Measurements from ENCODE around the gene ZNF205. TPM values are rescaled to one million over a fixed set of nuclear protein-coding genes. Genes with fewer than 3 reads are reported as not detected.

The ZNF205 gene
- total RNA-seq, 1 experiment from 2014 or later = 18.3 TPM

DNA sequence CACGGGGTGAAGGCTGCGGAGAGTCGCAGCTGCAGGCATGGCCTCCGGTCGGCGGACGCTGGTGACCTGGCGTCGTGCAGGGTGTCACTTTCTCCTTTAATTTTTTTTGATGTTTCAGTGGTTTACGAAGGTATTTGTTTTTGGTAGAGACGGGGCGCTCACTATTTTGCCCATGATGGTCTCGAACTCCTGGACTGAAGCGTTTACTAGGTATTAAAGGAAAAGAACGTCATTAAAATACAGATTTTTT, 39.6 kb downstream of the ZNF205 start:
- Histone ChIP-seq H3K27me3 (ENCODE audit: control insufficient read depth, insufficient read depth, low read length) (no peaks in the 10 kb centered on the region), H3K27ac (ENCODE audit: low read length) (peak overlapping the region; percentile 85), H3K4me1 (ENCODE audit: control insufficient read depth, insufficient read depth, low read length) (peaks cover 12% of the 10 kb centered on the region; the same call in 1 of the 2 replicates), H3K9me3 (ENCODE audit: control insufficient read depth, insufficient read depth, low read depth, low read length) (no peaks in the 10 kb centered on the region), H3K4me3 (ENCODE audit: low read depth in 2 of 2, low read length in 2 of 2) (peak overlapping the region; percentile 70 to 96), H3K36me3 (ENCODE audit: control insufficient read depth, insufficient read depth, low read length) (peaks cover 2% of the 10 kb centered on the region; the same call in 1 of the 2 replicates)
- intact Hi-C loops (cut with micrococcal nuclease; ENCODE audit: unreplicated experiment) (no loop called here), in situ Hi-C loops (cut with HindIII; ENCODE audit: low pct_unique_long_range_greater_than_20kb, low sequenced_read_pairs) (no loop called here)
- ChIA-PET CTCF (interaction anchor here (1.0 to 1.4 kb wide), 2 partner anchors 14 to 18 kb away, joined by 3 to 8 read pairs; no protein-coding TSS in a partner anchor), POLR2A (no interaction called here)
- BruUV-seq (replicated peaks) = no TSS peak
- no peak for ATAC-seq
- TF ChIP-seq, protein P1, sequence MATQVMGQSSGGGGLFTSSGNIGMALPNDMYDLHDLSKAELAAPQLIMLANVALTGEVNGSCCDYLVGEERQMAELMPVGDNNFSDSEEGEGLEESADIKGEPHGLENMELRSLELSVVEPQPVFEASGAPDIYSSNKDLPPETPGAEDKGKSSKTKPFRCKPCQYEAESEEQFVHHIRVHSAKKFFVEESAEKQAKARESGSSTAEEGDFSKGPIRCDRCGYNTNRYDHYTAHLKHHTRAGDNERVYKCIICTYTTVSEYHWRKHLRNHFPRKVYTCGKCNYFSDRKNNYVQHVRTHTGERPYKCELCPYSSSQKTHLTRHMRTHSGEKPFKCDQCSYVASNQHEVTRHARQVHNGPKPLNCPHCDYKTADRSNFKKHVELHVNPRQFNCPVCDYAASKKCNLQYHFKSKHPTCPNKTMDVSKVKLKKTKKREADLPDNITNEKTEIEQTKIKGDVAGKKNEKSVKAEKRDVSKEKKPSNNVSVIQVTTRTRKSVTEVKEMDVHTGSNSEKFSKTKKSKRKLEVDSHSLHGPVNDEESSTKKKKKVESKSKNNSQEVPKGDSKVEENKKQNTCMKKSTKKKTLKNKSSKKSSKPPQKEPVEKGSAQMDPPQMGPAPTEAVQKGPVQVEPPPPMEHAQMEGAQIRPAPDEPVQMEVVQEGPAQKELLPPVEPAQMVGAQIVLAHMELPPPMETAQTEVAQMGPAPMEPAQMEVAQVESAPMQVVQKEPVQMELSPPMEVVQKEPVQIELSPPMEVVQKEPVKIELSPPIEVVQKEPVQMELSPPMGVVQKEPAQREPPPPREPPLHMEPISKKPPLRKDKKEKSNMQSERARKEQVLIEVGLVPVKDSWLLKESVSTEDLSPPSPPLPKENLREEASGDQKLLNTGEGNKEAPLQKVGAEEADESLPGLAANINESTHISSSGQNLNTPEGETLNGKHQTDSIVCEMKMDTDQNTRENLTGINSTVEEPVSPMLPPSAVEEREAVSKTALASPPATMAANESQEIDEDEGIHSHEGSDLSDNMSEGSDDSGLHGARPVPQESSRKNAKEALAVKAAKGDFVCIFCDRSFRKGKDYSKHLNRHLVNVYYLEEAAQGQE (IDR thresholded peaks at IDR 0.05; ENCODE audit: insufficient read depth in 1 of 2, low read depth in 2 of 2, low read length in 1 of 2) = no peak
- TF ChIP-seq POLR2AphosphoS5 (IDR thresholded peaks at IDR 0.05; ENCODE audit: low read depth, low read length) (no peak), CTCF (IDR thresholded peaks at IDR 0.05) (no peak), SIN3A (IDR thresholded peaks at IDR 0.05; ENCODE audit: borderline replicate concordance, insufficient read depth, low read depth, low read length) (no peak), TCF7L2 (IDR thresholded peaks at IDR 0.05; ENCODE audit: low read depth, low read length) (no peak)
- no peak for DNase-seq (ENCODE audit: low read depth, low spot score)

GRCh38 chr16:3152277-3152990, 40.0 kb downstream of the ZNF205 start:
- no peaks in the 10 kb centered on the region for H3K9me3 ChIP-seq (ENCODE audit: control insufficient read depth, insufficient read depth, low read depth, low read length)
- intact Hi-C loops (cut with micrococcal nuclease; ENCODE audit: unreplicated experiment) = no loop called here
- H3K4me3 ChIP-seq (ENCODE audit: low read depth in 2 of 2, low read length in 2 of 2) = peak overlapping the region; percentile 70 to 96
- peaks cover 12% of the 10 kb centered on the region; the same call in 1 of the 2 replicates for H3K4me1 ChIP-seq (ENCODE audit: control insufficient read depth, insufficient read depth, low read length)
- no TSS peak for BruUV-seq (replicated peaks)
- H3K36me3 ChIP-seq (ENCODE audit: control insufficient read depth, insufficient read depth, low read length) = peaks cover 2% of the 10 kb centered on the region; the same call in 1 of the 2 replicates
- DNase-seq (ENCODE audit: low read depth, low spot score) (peak; percentile 96), ATAC-seq (peak; percentile 49)
- no peaks in the 10 kb centered on the region for H3K27me3 ChIP-seq (ENCODE audit: control insufficient read depth, insufficient read depth, low read length)
- CTCF ChIA-PET = interaction anchor here (0.6 to 1.4 kb wide), 4 partner anchors 9 to 20 kb away, joined by 3 to 8 read pairs (median 3); no protein-coding TSS in a partner anchor
- H3K27ac ChIP-seq (ENCODE audit: low read length) = peak overlapping the region; percentile 85
- TF ChIP-seq POLR2AphosphoS5 (IDR thresholded peaks at IDR 0.05; ENCODE audit: low read depth, low read length) = peak; percentile 63; the same call in 1 of the 2 replicates
- TF ChIP-seq SIN3A (IDR thresholded peaks at IDR 0.05; ENCODE audit: borderline replicate concordance, insufficient read depth, low read depth, low read length) = no peak
- TF ChIP-seq TCF7L2 (IDR thresholded peaks at IDR 0.05; ENCODE audit: low read depth, low read length) = peak; percentile 94
- TF ChIP-seq, protein P1 (IDR thresholded peaks at IDR 0.05; ENCODE audit: insufficient read depth in 1 of 2, low read depth in 2 of 2, low read length in 1 of 2) = no peak
- TF ChIP-seq CTCF (IDR thresholded peaks at IDR 0.05) = peak; percentile 85
- in situ Hi-C loops (cut with HindIII; ENCODE audit: low pct_unique_long_range_greater_than_20kb, low sequenced_read_pairs) = no loop called here
- POLR2A ChIA-PET = no interaction called here
